SK-MEL-5 (cell line): Measurements from ENCODE around the gene GLS. TPM values are rescaled to one million over a fixed set of nuclear protein-coding genes. Genes with fewer than 3 reads are reported as not detected.
A peak's percentile ranks its signal among the peaks of the same experiment; 100 is the strongest.

Experiments used
- DNase-seq: peaks from one replicate; pipeline ENCODE4 v3.0.0-alpha.2; 2016; ENCODE audit warnings: low read depth, low spot score
- in situ Hi-C: cut with HindIII; loops from 2 replicates; pipeline ENCODE4 v1.10.0; 2016; ENCODE audit warnings: low sequenced_read_pairs, high pct_unique_total_duplicates, low pct_unique_long_range_greater_than_20kb
- polyA plus RNA-seq, 2 experiments: library from polyadenylated mRNA; depleted of rRNA; stranded (reverse); fragments of >200 nt; gene quantifications; 2 replicates each; pipeline ENCODE4 v1.2.3, GENCODE V29; 2015
- total RNA-seq: library from RNA; depleted of rRNA; stranded (reverse); fragments of >200 nt; shearing (Covaris generic); gene quantifications from 2 replicates; pipeline ENCODE4 v1.2.3, GENCODE V29; 2014; rRNA removed

GLS gene
- 116 and 117 TPM in 2 replicates for total RNA-seq
- polyA plus RNA-seq (2015; cell fraction: cytosol; rRNA removed), result 55.7 and 71.8 TPM in 2 replicates
- 216 and 226 TPM in 2 replicates for polyA plus RNA-seq (2015; cell fraction: nucleus; rRNA removed)

- peak; percentile 97 for DNase-seq
- in situ Hi-C loops, result no loop called here
Measured at GRCh38 chr2:190880378-190881083, at the start of gene GLS. Gene GLS (plus strand): TSS chr2:190880821. CDS start chr2:190881085, 264 bp downstream.

GRCh38 chr2:190831941-190832340 is 48.7 kb upstream of the GLS start:
- in situ Hi-C loops, result no loop called here
- DNase-seq, result no peak

- no peak for DNase-seq
- in situ Hi-C loops, result no loop called here
Measured at GRCh38 chr2:190834890-190835208, 45.8 kb upstream of the GLS start.

- no peak for DNase-seq
- in situ Hi-C loops, result no loop called here
Measured at GRCh38 chr2:190835303-190835930, 45.2 kb upstream of the GLS start.

- DNase-seq, result no peak
- in situ Hi-C loops, result no loop called here
Measured at GRCh38 chr2:190836767-190837166, 43.9 kb upstream of the GLS start.

GRCh38 chr2:190837420-190837819 is 43.2 kb upstream of the GLS start:
- in situ Hi-C loops, result no loop called here
- DNase-seq, result peak; percentile 83

- no peak for DNase-seq
- in situ Hi-C loops, result no loop called here
Measured at GRCh38 chr2:190837952-190838361, 42.7 kb upstream of the GLS start.

GRCh38 chr2:190838492-190838910 is 42.1 kb upstream of the GLS start:
- in situ Hi-C loops, result no loop called here
- no peak for DNase-seq

- in situ Hi-C loops, result no loop called here
- no peak for DNase-seq
Measured at GRCh38 chr2:190840569-190841172, 40.0 kb upstream of the GLS start.

GRCh38 chr2:190841707-190842505 is 38.7 kb upstream of the GLS start:
- in situ Hi-C loops, result no loop called here
- no peak for DNase-seq

GRCh38 chr2:190842606-190843104 is 38.0 kb upstream of the GLS start:
- in situ Hi-C loops, result no loop called here

GRCh38 chr2:190843890-190844699 is 36.5 kb upstream of the GLS start:
- no peak for DNase-seq

More at GRCh38 chr2:190842606-190843104, 38.0 kb upstream of the GLS start:
- DNase-seq, result no peak

GRCh38 chr2:190844700-190845401 is 35.8 kb upstream of the GLS start:
- no peak for DNase-seq
- in situ Hi-C loops, result no loop called here

More at GRCh38 chr2:190843890-190844699, 36.5 kb upstream of the GLS start:
- in situ Hi-C loops, result no loop called here

- DNase-seq, result no peak
Measured at GRCh38 chr2:190846746-190847145, 33.9 kb upstream of the GLS start.

GRCh38 chr2:190847504-190848081 is 33.0 kb upstream of the GLS start:
- DNase-seq, result no peak
- in situ Hi-C loops, result no loop called here

More at GRCh38 chr2:190846746-190847145, 33.9 kb upstream of the GLS start:
- in situ Hi-C loops, result no loop called here

GRCh38 chr2:190849774-190850173 is 30.8 kb upstream of the GLS start:
- no peak for DNase-seq
- in situ Hi-C loops, result no loop called here
